ENCODE data around the gene MCEMP1. TPM values are rescaled to one million over a fixed set of nuclear protein-coding genes. Genes with fewer than 3 reads are reported as not detected.

The MCEMP1 gene
- not detected for total RNA-seq
- polyA plus RNA-seq (2013, experiment 1 of 2): not detected
- not detected for polyA plus RNA-seq (2013, experiment 2 of 2)
- long read RNA-seq, experiment 1: 0 reads
- long read RNA-seq, experiment 2: 0 reads
- long read RNA-seq, experiment 3: 0 reads
- long read RNA-seq, experiment 4: 0 reads

- H3K27me3 Mint-ChIP-seq (ENCODE audit: insufficient read depth): peaks cover 61% of the 10 kb centered on the region
- Histone ChIP-seq H3K27ac (ENCODE audit: low read depth, low read length) (no peak within 1 kb of the TSS), H3K27me3 (ENCODE audit: control insufficient read depth, insufficient read depth, low read length, poor library complexity, severe bottlenecking) (peaks cover 42% of the 10 kb centered on the region), H3K4me1 (ENCODE audit: control insufficient read depth, insufficient read depth, low read length) (no peaks in the 10 kb centered on the region), H3K4me3 (ENCODE audit: low read length) (no peak within 1 kb of the TSS), H3K9ac (ENCODE audit: extremely low read depth, low read length, poor library complexity, severe bottlenecking) (no peak within 1 kb of the TSS), H3K9me3 (ENCODE audit: control insufficient read depth, low read length) (no peaks in the 10 kb centered on the region), H3K36me3 (ENCODE audit: control insufficient read depth, insufficient read depth, low read length) (no peaks in the 10 kb centered on the region)
- peaks cover 7% of the 10 kb centered on the region for H3K9me3 Mint-ChIP-seq
- H3K4me1 Mint-ChIP-seq: peaks cover under 1% of the 10 kb centered on the region
- H3K4me3 Mint-ChIP-seq: no peak within 1 kb of the TSS
- peaks cover 2% of the 10 kb centered on the region for H3K36me3 Mint-ChIP-seq (ENCODE audit: low read depth)
- 67 to 69% methylated on average over 4 to 10 of the region's 10 CpGs for WGBS, 2 experiments (ENCODE audit: insufficient coverage in 1 of 2, insufficient read length in 1 of 2)
- no peak within 1 kb of the TSS for H3K27ac Mint-ChIP-seq
- TF ChIP-seq CTCF (conservative IDR thresholded peaks at IDR 0.05): no peak
- no peak for DNase-seq
These were observed at the start of gene MCEMP1 for GRCh38 chr19:7676854-7677253. TSS of gene MCEMP1 (plus strand) at chr19:7677090. CDS start at chr19:7677121, 31 bp downstream.

- Mint-ChIP-seq H3K4me1 (peaks cover 17% of the 10 kb centered on the region), H3K9me3 (no peaks in the 10 kb centered on the region), H3K4me3 (peak overlapping the region; percentile 13), H3K36me3 (ENCODE audit: low read depth) (peaks cover 23% of the 10 kb centered on the region), H3K27me3 (ENCODE audit: insufficient read depth) (no peaks in the 10 kb centered on the region), H3K27ac (no peak overlapping the region)
- no peaks in the 10 kb centered on the region for H3K27me3 ChIP-seq (ENCODE audit: control insufficient read depth, insufficient read depth, low read length, poor library complexity, severe bottlenecking)
- no peaks in the 10 kb centered on the region for H3K9me3 ChIP-seq (ENCODE audit: control insufficient read depth, low read length)
- H3K27ac ChIP-seq (ENCODE audit: low read depth, low read length): no peak overlapping the region
- H3K4me3 ChIP-seq (ENCODE audit: low read length): no peak overlapping the region
- H3K4me1 ChIP-seq (ENCODE audit: control insufficient read depth, insufficient read depth, low read length): no peaks in the 10 kb centered on the region
- no peak for TF ChIP-seq CTCF (conservative IDR thresholded peaks at IDR 0.05)
- peaks cover 28% of the 10 kb centered on the region for H3K36me3 ChIP-seq (ENCODE audit: control insufficient read depth, insufficient read depth, low read length)
- WGBS, 2 experiments (ENCODE audit: insufficient coverage in 1 of 2, insufficient read length in 1 of 2): 89 to 92% methylated on average over 16 to 24 of the region's 24 CpGs
- DNase-seq: no peak
- no peak overlapping the region for H3K9ac ChIP-seq (ENCODE audit: extremely low read depth, low read length, poor library complexity, severe bottlenecking)
These were observed 49.7 kb upstream of the MCEMP1 start for GRCh38 chr19:7627166-7627565.

GRCh38 chr19:7628589-7629311, 48.1 kb upstream of the MCEMP1 start:
- Mint-ChIP-seq H3K27ac (peak overlapping the region; percentile 98), H3K4me1 (peaks cover 17% of the 10 kb centered on the region), H3K27me3 (ENCODE audit: insufficient read depth) (peaks cover 2% of the 10 kb centered on the region), H3K36me3 (ENCODE audit: low read depth) (peaks cover 14% of the 10 kb centered on the region), H3K4me3 (peak overlapping the region; percentile 94), H3K9me3 (no peaks in the 10 kb centered on the region)
- TF ChIP-seq CTCF (conservative IDR thresholded peaks at IDR 0.05): no peak
- no peaks in the 10 kb centered on the region for H3K9me3 ChIP-seq (ENCODE audit: control insufficient read depth, low read length)
- peaks cover 19% of the 10 kb centered on the region for H3K36me3 ChIP-seq (ENCODE audit: control insufficient read depth, insufficient read depth, low read length)
- peak overlapping the region; percentile 99 for H3K9ac ChIP-seq (ENCODE audit: extremely low read depth, low read length, poor library complexity, severe bottlenecking)
- H3K27me3 ChIP-seq (ENCODE audit: control insufficient read depth, insufficient read depth, low read length, poor library complexity, severe bottlenecking): no peaks in the 10 kb centered on the region
- no peaks in the 10 kb centered on the region for H3K4me1 ChIP-seq (ENCODE audit: control insufficient read depth, insufficient read depth, low read length)
- H3K27ac ChIP-seq (ENCODE audit: low read depth, low read length): no peak overlapping the region
- H3K4me3 ChIP-seq (ENCODE audit: low read length): peak overlapping the region; percentile 96
- 2 to 6% methylated on average over 13 to 15 of the region's 15 CpGs for WGBS, 2 experiments (ENCODE audit: insufficient coverage in 1 of 2, insufficient read length in 1 of 2)
- DNase-seq: no peak
